NK-92 (cell line): ENCODE results near the gene ABCA6.
"Not testable (repeated sequence)": the region's sequence is repeated elsewhere in the genome, so short reads cannot be mapped to it uniquely, and the experiment has no call there.

ENCODE experiments used
- DNase-seq: peaks from one replicate; lab custom pipeline; 2025; ENCODE audit not compliant: unreplicated experiment; lab: John Stamatoyannopoulos, UW

The ABCA6 gene

GRCh38 chr17:69073392-69073791 lies 68.3 kb downstream of the ABCA6 start:
- not testable (repeated sequence) for DNase-seq

GRCh38 chr17:69072803-69073256 lies 68.9 kb downstream of the ABCA6 start:
- DNase-seq: not testable (repeated sequence)

GRCh38 chr17:69071233-69071586 lies 70.5 kb downstream of the ABCA6 start:
- not testable (repeated sequence) for DNase-seq

- DNase-seq: not testable (repeated sequence)
Observed at GRCh38 chr17:69070378-69071232, 71.1 kb downstream of the ABCA6 start.

- DNase-seq: no peak
Observed at GRCh38 chr17:69069226-69069750, 72.4 kb downstream of the ABCA6 start.

GRCh38 chr17:69067274-69068047 lies 74.2 kb downstream of the ABCA6 start:
- DNase-seq: no peak

GRCh38 chr17:69066482-69066881 lies 75.2 kb downstream of the ABCA6 start:
- no peak for DNase-seq

- DNase-seq: no peak
Observed at GRCh38 chr17:69065113-69065512, 76.6 kb downstream of the ABCA6 start.

- no peak for DNase-seq
Observed at GRCh38 chr17:69064476-69064875, 77.2 kb downstream of the ABCA6 start.

- no peak for DNase-seq
Observed at GRCh38 chr17:69064001-69064400, 77.7 kb downstream of the ABCA6 start.

- DNase-seq: no peak
Observed at GRCh38 chr17:69062860-69063581, 78.7 kb downstream of the ABCA6 start.

- DNase-seq: no peak
Observed at GRCh38 chr17:69061721-69062556, 79.8 kb downstream of the ABCA6 start.

- no peak for DNase-seq
Observed at GRCh38 chr17:69060822-69061221, 80.9 kb downstream of the ABCA6 start, which contains the start of gene ABCA9. Gene ABCA9 (minus strand): TSS chr17:69060927. CDS start chr17:69051126, 9,801 bp downstream.

- DNase-seq: no peak
Observed at GRCh38 chr17:69059458-69060175, 82.1 kb downstream of the ABCA6 start.

- DNase-seq: no peak
Observed at GRCh38 chr17:69058165-69058564, 83.5 kb downstream of the ABCA6 start.

- DNase-seq: no peak
Observed at GRCh38 chr17:69057280-69057679, 84.4 kb downstream of the ABCA6 start.

GRCh38 chr17:69056179-69056823 lies 85.4 kb downstream of the ABCA6 start:
- no peak for DNase-seq

GRCh38 chr17:69055334-69055733 lies 86.4 kb downstream of the ABCA6 start:
- DNase-seq: no peak
